ENCODE data around the gene KAZALD1.
A peak's percentile ranks its signal among the peaks of the same experiment; 100 is the strongest.

The KAZALD1 gene

DNA sequence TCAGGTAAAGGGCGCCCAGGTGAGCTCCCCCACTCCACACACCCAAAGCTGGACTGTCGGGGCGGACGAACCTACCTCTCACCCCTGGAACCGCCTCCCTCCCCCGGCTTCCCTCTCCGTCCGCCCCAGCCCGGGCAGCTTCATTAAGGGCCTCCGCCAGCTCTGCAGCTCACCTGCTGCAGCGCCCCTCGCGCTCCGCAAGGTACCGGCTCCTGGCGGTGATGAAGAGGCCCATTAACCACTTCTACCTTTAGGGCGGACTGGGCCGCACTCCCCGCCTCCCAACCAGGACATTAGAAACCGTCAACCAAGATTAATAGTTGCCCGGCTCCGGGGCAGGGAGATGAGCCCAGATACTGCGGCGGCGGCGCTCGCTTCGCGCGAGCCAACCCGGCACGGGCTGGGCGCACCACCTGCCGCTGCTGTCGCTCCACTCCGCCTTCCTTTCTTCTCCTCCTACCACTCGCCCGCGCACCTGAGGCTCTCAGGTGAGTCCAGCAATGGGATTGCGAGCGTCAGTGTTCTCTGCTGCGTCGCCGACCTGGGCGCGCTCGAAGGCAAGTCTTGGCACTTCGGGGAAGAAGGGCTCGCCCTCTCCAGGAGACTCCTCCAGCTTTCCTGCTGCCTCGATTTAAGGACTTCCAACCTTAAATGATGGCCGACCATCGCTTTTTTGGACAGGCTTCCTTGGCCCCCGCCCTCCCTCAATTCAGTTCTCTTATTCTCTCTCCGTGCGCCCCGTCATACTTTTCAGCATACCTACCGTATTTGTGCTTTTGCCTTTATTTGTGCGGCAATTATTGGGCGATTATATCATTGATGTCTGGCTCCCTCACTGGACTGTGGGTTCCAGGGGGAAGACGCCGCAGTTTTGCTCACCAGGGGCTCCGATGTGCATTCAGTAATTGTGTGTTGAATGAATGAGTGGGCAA is 13.6 kb upstream of the KAZALD1 start:
- DNase-seq = no peak
- no peak for TF ChIP-seq GATA1 (IDR thresholded peaks at IDR 0.05; ENCODE audit: low read depth, low read length)
- no peak for TF ChIP-seq POLR2A (IDR thresholded peaks at IDR 0.05; ENCODE audit: low read length)

DNA sequence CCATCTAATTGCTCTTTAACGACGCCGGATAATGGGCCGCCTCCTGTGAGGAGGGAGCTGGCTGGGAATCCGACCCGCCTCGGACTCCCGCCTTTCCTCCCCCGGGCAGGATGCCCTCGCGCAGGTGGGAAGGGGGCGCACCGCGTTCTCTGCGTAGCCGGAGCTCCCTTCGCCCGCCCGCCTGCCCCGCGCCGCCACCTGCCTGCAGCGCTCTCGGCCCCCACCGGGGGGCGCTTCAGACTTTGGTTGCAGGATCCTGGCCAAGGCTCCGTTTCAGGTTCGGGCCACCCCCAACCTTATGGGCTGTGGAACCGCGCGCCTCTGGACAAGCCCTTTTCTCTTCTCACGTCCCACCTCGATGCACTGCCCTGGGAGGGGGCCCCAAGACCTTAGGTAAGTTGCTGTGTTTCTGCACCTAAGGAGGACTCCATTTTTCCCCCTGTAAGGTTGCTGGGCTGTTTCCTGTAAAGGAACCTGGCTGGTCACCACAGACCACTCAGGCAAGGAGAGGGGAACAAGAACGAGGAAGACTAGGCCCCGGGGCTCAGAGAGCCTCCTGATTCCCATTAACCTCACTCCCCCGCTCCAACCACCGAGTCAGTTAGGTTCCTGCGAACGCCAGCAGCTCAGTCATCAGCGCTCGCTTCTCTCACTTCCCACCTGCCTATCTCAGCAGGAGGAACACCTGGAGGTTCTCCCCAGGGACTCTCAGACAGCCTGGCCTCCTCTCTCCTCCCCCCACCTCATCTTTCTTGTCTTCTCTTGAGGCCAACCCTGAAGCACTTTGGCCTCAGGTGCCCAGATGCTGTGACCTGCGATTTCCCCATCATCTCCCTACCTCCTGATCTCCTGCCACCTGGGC is 11.3 kb upstream of the KAZALD1 start:
- DNase-seq = peak; percentile 65 to 80
- no peak for TF ChIP-seq POLR2A (IDR thresholded peaks at IDR 0.05; ENCODE audit: low read length)
- TF ChIP-seq GATA1 (IDR thresholded peaks at IDR 0.05; ENCODE audit: low read depth, low read length) = no peak

DNA sequence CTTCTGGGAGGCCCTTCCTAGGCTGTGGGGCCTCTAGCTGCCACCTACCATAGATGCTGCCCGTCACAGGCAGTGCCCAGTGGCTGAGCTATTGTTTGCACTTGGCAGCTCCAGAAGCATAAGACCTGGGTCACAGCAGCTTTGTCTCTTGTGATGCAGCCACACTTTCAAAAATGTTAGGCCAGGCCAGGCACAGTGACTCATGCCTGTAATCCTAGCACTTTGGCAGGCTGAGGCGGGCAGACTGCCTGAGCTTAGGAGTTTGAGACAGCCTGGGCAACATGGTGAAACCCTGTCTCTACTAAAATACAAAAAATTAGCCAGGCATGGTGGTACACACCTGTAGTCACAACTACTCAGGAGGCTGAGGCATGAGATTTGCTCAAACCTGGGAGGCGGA is 9.5 kb upstream of the KAZALD1 start:
- no peak for DNase-seq

DNA sequence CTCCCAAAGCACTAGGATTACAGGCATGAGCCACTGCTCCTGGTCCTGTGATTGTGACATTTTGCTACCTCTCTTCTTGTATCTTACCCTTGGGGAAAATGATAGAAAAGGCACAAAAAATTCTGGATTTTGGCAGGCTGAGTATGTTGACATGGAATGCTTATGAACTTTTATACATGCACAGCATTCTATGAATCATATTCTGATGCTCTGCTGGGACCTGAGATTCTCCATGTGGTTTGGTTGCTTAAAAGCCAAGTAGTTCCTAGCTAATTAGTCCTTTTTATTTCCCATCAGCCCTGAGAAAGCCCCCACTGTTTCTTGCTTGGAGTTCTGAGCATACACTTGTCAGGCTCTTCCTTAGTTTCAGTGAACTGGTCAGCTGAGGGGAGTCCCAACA is 8.3 kb upstream of the KAZALD1 start:
- TF ChIP-seq POLR2A (IDR thresholded peaks at IDR 0.05; ENCODE audit: low read length) (no peak), GATA1 (IDR thresholded peaks at IDR 0.05; ENCODE audit: low read depth, low read length) (no peak)
- no peak for DNase-seq

More for the DNA sequence above, 9.5 kb upstream of the KAZALD1 start:
- TF ChIP-seq POLR2A (IDR thresholded peaks at IDR 0.05; ENCODE audit: low read length) = no peak
- TF ChIP-seq GATA1 (IDR thresholded peaks at IDR 0.05; ENCODE audit: low read depth, low read length) = no peak

DNA sequence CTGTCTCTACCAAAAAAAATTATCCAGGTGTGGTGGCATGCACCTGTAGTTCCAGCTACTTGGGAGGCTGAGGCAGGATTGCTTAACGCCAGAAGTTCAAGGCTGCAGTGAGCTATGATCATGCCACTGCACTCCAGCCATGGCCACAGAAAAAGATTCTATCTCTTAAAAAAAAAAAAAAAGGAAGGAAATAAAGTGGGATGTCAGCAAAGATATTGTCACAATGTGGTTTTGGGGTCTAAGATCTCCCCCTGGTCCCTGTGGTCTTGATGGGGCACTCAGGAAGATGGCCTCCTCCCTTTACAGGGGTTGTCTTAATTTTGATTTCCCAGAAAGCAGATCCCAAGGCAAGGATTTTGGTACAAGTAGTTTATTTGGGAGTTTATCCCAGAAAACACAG is 7.4 kb upstream of the KAZALD1 start:
- no peak for TF ChIP-seq POLR2A (IDR thresholded peaks at IDR 0.05; ENCODE audit: low read length)
- no peak for TF ChIP-seq GATA1 (IDR thresholded peaks at IDR 0.05; ENCODE audit: low read depth, low read length)
- DNase-seq = no peak

DNA sequence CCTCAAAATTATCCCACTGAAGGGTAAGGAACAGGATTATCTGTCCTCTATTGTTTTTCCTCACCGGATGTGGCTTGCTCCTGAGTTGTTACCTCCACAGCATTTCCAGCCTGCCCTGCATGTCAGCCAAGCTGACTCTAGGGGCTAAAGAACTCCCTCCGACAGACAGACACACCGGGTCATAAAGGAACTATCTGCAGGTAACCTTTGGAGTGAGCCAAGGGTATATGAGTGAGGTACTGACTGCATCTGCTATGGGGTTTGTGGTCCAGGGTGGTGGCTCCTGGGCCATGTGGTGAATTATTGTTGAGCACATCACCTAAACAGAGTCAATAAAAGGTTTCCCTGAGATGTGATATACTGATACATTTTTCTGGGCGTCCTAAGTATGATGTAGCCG is 6.9 kb upstream of the KAZALD1 start:
- DNase-seq = no peak
- TF ChIP-seq POLR2A (IDR thresholded peaks at IDR 0.05; ENCODE audit: low read length) = peak; percentile 31
- TF ChIP-seq GATA1 (IDR thresholded peaks at IDR 0.05; ENCODE audit: low read depth, low read length) = no peak

DNA sequence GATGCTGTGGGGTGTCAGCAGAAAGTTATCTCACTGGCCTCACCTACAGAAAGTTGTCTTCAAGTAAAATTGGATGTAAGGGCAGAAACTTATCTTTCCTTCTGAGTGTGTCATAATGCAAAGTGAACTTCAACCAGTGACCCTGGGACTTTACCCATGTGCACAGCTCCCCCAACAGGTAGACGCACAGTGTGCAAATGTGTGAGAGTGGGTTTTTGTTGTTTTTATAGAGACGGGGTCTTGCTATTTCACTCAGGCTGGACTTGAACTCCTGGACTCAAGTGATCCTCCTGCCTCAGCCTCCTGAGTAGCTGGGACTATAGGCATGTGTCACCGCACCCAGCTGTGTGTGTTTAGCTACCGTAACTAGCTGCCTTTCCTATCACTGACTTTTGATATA is 6.4 kb upstream of the KAZALD1 start:
- TF ChIP-seq POLR2A (IDR thresholded peaks at IDR 0.05; ENCODE audit: low read length) = no peak
- TF ChIP-seq GATA1 (IDR thresholded peaks at IDR 0.05; ENCODE audit: low read depth, low read length) = no peak
- DNase-seq = no peak

DNA sequence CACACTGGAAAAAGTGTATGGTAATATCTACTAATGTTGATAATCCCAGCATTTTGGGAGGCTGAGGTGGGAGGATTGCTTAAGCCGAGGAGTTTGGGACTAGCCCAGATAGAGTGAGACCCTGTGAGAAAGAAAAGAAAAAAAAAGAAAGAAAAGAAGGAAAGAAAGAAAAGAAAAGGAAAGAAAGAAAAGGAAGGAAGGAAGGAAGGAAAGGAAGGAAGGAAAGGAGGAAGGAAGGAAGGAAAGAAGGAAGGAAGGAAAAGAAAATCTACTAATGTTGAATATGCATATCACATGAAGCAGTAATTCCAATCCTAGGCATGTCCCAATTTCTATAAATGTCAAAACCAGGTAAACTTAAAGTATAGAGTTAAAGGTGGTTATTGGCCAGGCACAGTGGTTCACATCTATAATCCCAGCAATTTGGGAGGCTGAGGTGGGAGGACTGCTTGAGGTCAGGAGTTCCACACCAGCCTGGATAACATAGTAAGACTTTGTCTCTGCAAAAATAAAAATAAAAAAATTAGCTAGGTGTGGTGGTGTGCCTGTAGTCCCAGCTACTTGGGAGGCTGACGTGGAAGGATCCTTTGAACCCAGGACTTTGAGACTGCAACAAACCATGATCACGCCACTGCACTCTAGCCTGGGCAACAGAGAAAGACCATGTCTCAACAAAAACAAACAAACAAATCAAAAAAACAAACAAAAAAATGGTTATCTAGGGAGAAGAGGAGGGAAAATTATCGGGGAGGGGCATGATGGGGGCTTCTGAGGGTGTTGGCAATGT is 5.2 kb upstream of the KAZALD1 start:
- DNase-seq = no peak
- TF ChIP-seq POLR2A (IDR thresholded peaks at IDR 0.05; ENCODE audit: low read length) (no peak), GATA1 (IDR thresholded peaks at IDR 0.05; ENCODE audit: low read depth, low read length) (no peak)

DNA sequence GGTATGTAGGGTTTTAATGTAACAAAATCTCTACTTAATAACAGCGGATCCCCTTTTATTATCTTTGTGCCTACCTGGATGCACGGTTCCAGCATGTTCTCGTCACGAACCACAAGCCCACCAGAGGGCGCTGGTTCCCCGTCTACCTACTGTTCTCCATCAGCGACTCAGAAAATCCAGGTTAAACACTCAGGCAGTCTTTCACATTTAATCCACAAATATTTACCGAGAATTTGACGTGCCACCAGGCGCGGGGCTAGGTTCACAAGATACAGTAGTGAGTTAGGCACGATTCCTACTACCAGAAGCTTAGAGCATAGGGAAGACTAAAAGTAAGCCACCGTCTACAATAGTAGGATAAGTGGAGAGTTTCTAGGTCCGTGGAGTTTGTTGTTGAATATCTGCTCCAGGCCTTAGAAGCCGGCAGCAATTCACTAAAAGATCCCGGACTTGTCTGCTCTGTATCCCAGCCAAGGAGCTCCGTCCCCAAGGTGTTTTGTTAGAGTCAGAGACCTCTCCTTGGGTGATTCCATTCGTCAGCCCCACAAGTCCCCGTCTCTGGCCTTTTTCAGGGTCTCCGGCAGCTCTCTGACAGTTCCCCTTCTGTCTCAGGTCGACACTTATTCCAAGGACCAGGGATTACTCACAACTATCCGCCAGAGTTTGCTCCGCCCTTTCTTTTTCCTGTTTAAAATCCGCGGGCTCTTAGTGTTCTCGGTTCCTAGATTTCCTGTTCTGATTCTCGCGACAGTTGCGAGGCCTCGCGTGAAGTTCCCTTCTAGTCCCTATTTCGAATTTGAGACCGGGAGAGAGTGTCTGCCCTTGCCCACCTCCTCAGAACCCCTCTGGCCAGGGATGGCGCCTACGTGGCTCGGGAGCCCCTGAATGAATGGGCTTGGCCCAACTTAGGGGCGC is 1.5 kb upstream of the KAZALD1 start:
- TF ChIP-seq GATA1 (IDR thresholded peaks at IDR 0.05; ENCODE audit: low read depth, low read length) = no peak
- TF ChIP-seq POLR2A (IDR thresholded peaks at IDR 0.05; ENCODE audit: low read length) = peak; percentile 62
- DNase-seq = peak; percentile 93 to 97

DNA sequence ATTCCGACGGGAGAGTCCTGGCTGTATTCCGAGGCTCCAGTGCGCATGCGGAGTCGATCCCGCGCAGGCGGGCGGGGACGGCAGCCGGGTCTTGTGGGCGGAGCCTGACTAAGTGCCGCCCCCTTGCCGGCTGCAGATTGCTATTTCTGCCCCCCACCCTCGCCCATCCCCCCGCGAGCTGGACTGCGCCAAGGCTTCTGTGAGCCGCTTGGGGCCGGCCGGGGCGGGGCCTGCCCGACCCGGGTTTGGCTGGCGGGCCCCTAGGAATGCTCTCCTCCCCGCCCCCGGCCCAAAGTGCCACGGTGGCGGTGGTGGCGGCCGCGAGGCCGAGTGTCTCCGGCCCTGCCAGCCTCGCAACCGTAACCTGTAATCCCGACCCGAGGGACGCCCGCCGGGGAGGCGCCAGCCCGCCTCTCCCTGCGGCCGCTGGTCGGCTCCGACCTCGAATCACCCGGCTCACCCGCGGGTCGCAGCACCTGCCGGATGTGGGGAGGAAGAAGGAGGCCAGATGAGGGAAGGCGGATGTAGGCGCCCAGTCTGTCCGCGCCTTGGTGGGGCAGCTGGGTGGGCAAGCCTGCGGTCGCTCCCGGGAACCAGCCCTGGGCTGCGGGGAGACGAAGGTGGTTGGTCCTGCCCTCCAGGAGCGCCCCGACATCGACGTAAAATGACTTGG is 702 bp upstream of the KAZALD1 start:
- peak; percentile 94 to 97 for DNase-seq
- no peak for TF ChIP-seq GATA1 (IDR thresholded peaks at IDR 0.05; ENCODE audit: low read depth, low read length)
- peak; percentile 64 for TF ChIP-seq POLR2A (IDR thresholded peaks at IDR 0.05; ENCODE audit: low read length)

DNA sequence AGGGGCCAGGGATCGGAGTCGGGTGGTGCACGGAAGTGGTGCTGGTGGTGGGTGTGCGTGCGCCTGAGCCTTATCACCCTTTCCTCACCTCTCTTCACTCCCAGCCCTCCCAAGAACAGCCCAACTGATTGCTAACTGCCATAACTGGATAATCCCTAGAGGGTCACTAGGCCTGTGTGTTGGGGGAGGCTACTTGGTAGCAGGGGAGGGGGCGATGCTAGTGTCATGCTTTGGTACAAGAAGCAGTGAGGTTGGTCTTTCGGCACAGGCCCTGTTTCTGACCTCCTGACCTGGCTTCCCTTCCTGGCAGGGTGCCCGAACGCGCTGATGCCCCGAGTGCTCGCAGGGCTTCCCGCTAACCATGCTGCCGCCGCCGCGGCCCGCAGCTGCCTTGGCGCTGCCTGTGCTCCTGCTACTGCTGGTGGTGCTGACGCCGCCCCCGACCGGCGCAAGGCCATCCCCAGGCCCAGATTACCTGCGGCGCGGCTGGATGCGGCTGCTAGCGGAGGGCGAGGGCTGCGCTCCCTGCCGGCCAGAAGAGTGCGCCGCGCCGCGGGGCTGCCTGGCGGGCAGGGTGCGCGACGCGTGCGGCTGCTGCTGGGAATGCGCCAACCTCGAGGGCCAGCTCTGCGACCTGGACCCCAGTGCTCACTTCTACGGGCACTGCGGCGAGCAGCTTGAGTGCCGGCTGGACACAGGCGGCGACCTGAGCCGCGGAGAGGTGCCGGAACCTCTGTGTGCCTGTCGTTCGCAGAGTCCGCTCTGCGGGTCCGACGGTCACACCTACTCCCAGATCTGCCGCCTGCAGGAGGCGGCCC is 652 bp downstream of the KAZALD1 start:
- peak; percentile 64 for TF ChIP-seq POLR2A (IDR thresholded peaks at IDR 0.05; ENCODE audit: low read length)
- no peak for TF ChIP-seq GATA1 (IDR thresholded peaks at IDR 0.05; ENCODE audit: low read depth, low read length)
- DNase-seq = peak; percentile 81 to 83

Measured in erythroblast (primary cell).